ENCODE measurements around the gene RAPGEF1.
A peak's percentile ranks its signal among the peaks of the same experiment; 100 is the strongest.

Gene RAPGEF1

GRCh38 chr9:131748411-131748955 lies 8.6 kb upstream of the RAPGEF1 start:
- DNase-seq (ENCODE audit: low spot score) (no peak), FAIRE-seq (no peak)

GRCh38 chr9:131747352-131747751 lies 7.5 kb upstream of the RAPGEF1 start:
- FAIRE-seq: no peak
- peak; percentile 28 for DNase-seq (ENCODE audit: low spot score)

GRCh38 chr9:131745610-131746009 lies 5.7 kb upstream of the RAPGEF1 start:
- FAIRE-seq: no peak
- DNase-seq (ENCODE audit: low spot score): no peak

- no peak for FAIRE-seq
These were observed 4.9 kb upstream of the RAPGEF1 start for GRCh38 chr9:131744720-131745201.

GRCh38 chr9:131744171-131744719 lies 4.4 kb upstream of the RAPGEF1 start:
- no peak for DNase-seq (ENCODE audit: low spot score)
- peak; percentile 44 for FAIRE-seq

More at GRCh38 chr9:131744720-131745201, 4.9 kb upstream of the RAPGEF1 start:
- no peak for DNase-seq (ENCODE audit: low spot score)

- no peak for FAIRE-seq
- no peak for DNase-seq (ENCODE audit: low spot score)
These were observed 3.6 kb upstream of the RAPGEF1 start for GRCh38 chr9:131743501-131743900.

GRCh38 chr9:131743096-131743495 lies 3.2 kb upstream of the RAPGEF1 start:
- DNase-seq (ENCODE audit: low spot score) (no peak), FAIRE-seq (no peak)

- DNase-seq (ENCODE audit: low spot score) (no peak), FAIRE-seq (no peak)
These were observed 1.0 kb upstream of the RAPGEF1 start for GRCh38 chr9:131740898-131741297.

- FAIRE-seq: no peak
- DNase-seq (ENCODE audit: low spot score): peak; percentile 47
These were observed 530 bp downstream of the RAPGEF1 start for GRCh38 chr9:131739133-131739958.

GRCh38 chr9:131738293-131739132 lies 1.4 kb downstream of the RAPGEF1 start:
- DNase-seq (ENCODE audit: low spot score) (peak; percentile 24), FAIRE-seq (no peak)

- DNase-seq (ENCODE audit: low spot score) (no peak), FAIRE-seq (no peak)
These were observed 2.5 kb downstream of the RAPGEF1 start for GRCh38 chr9:131737426-131737825.

GRCh38 chr9:131736431-131736830 lies 3.4 kb downstream of the RAPGEF1 start:
- no peak for FAIRE-seq
- no peak for DNase-seq (ENCODE audit: low spot score)

GRCh38 chr9:131735238-131736128 lies 4.4 kb downstream of the RAPGEF1 start:
- DNase-seq (ENCODE audit: low spot score) (no peak), FAIRE-seq (no peak)

GRCh38 chr9:131734781-131735180 lies 5.1 kb downstream of the RAPGEF1 start:
- no peak for DNase-seq (ENCODE audit: low spot score)
- FAIRE-seq: no peak

- DNase-seq (ENCODE audit: low spot score): peak; percentile 43
- no peak for FAIRE-seq
These were observed 5.7 kb downstream of the RAPGEF1 start for GRCh38 chr9:131734165-131734610.

GRCh38 chr9:131733541-131734061 lies 6.3 kb downstream of the RAPGEF1 start:
- DNase-seq (ENCODE audit: low spot score): peak; percentile 85
- FAIRE-seq: no peak

- FAIRE-seq: no peak
- DNase-seq (ENCODE audit: low spot score): no peak
These were observed 7.1 kb downstream of the RAPGEF1 start for GRCh38 chr9:131732636-131733289.

GRCh38 chr9:131732061-131732526 lies 7.8 kb downstream of the RAPGEF1 start:
- DNase-seq (ENCODE audit: low spot score) (no peak), FAIRE-seq (no peak)

GRCh38 chr9:131731644-131732043 lies 8.2 kb downstream of the RAPGEF1 start:
- FAIRE-seq (no peak), DNase-seq (ENCODE audit: low spot score) (no peak)

GRCh38 chr9:131731237-131731636 lies 8.6 kb downstream of the RAPGEF1 start:
- DNase-seq (ENCODE audit: low spot score): no peak
- no peak for FAIRE-seq

All from urothelium cell line (cell line).